ENCODE results near the gene DAPK1. TPM values are rescaled to one million over a fixed set of nuclear protein-coding genes. Genes with fewer than 3 reads are reported as not detected.
A peak's percentile ranks its signal among the peaks of the same experiment; 100 is the strongest.

The DAPK1 gene
- total and polyA plus RNA-seq, 3 experiments from 2014 or later: 3.7 to 4.3 TPM; not detected in 1

DNA sequence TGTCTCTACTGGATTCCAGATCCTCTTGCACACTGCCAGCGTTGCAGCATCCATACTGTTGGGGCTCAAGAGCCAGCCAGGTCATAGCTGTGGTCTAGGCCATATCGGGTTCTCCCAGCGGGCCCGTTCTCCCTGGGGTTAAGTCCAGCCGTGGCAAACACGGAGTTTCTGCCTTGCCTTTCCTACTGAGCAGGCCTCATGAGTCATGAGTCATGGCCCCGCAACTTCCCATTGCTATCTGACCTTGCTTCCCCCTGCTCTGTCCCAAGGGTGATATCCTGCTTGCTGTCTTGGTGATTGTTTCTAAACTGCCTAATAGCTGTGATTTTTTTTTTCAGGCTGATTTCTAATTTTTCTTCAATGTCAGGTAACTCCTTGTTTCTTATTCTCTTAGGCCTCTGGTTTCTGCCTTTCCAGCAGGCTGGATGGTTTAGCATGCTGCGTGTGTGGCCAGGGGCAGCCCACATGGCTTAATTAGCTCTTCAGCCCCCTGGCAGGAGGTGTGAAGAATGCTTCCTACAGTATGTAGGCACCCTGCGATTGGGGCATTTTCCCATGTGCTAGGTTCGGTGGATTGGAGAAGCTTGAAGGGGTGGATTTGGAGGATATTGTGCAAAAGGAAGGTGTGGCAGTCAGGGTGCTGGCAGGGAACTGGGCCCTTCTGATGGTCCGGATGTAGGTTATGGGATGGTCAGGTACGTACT, 18.7 kb downstream of the DAPK1 start:
- Histone ChIP-seq H3K4me1 (ENCODE audit: insufficient read depth, low read length) (no peaks in the 10 kb centered on the region), H3K27ac (ENCODE audit: low read depth, low read length) (peak overlapping the region; percentile 20), H3K9me3 (ENCODE audit: low read length) (no peaks in the 10 kb centered on the region), H3K4me3 (ENCODE audit: low read length) (no peak overlapping the region), H3K27me3 (ENCODE audit: insufficient read depth, low read length, poor library complexity, severe bottlenecking) (no peaks in the 10 kb centered on the region), H3K36me3 (ENCODE audit: insufficient read depth, low read length) (no peaks in the 10 kb centered on the region)
- ChIA-PET POLR2A (no interaction called here), CTCF (no interaction called here)
- no peak overlapping the region for H3K27ac Mint-ChIP-seq
- H3K4me1 Mint-ChIP-seq: no peaks in the 10 kb centered on the region
- no peak overlapping the region for H3K4me3 Mint-ChIP-seq
- peaks cover 0 to 5% (median 0%) of the 10 kb centered on the region in 5 donors for H3K9me3 Mint-ChIP-seq
- no peaks in the 10 kb centered on the region for H3K36me3 Mint-ChIP-seq
- peaks cover 0 to 3% of the 10 kb centered on the region in 2 donors for H3K27me3 Mint-ChIP-seq
- no peak for DNase-seq

DNA sequence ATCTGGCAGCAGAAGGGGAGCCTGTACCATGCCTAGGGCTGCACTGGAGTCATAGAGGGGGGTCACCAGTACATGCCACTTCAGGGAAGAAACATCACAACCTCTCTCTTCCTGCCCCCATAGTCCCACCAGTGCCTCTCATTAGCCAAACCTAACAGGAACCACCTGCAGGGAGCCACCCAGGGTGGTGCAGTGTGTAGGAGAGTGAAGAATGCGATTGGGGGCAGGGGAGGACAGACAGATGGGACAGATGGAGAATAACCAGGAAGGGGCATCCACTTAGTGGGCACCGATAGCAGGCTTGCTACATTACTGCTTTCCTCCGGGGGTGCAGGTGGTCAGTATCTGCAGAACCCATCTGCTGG, 19.2 kb downstream of the DAPK1 start:
- no peak for DNase-seq
- no peak overlapping the region for H3K4me3 Mint-ChIP-seq
- Histone ChIP-seq H3K4me1 (ENCODE audit: insufficient read depth, low read length) (no peaks in the 10 kb centered on the region), H3K27me3 (ENCODE audit: insufficient read depth, low read length, poor library complexity, severe bottlenecking) (no peaks in the 10 kb centered on the region), H3K27ac (ENCODE audit: low read depth, low read length) (no peak overlapping the region), H3K36me3 (ENCODE audit: insufficient read depth, low read length) (no peaks in the 10 kb centered on the region), H3K4me3 (ENCODE audit: low read length) (no peak overlapping the region), H3K9me3 (ENCODE audit: low read length) (no peaks in the 10 kb centered on the region)
- H3K27me3 Mint-ChIP-seq: peaks cover 0 to 3% of the 10 kb centered on the region in 2 donors
- POLR2A ChIA-PET: no interaction called here
- peaks cover 0 to 5% (median 0%) of the 10 kb centered on the region in 5 donors for H3K9me3 Mint-ChIP-seq
- CTCF ChIA-PET: no interaction called here
- no peaks in the 10 kb centered on the region for H3K4me1 Mint-ChIP-seq
- H3K36me3 Mint-ChIP-seq: no peaks in the 10 kb centered on the region
- H3K27ac Mint-ChIP-seq: no peak overlapping the region

- peaks cover 0 to 5% (median 0%) of the 10 kb centered on the region in 5 donors for H3K9me3 Mint-ChIP-seq
- CTCF ChIA-PET: no interaction called here
- POLR2A ChIA-PET: no interaction called here
- Histone ChIP-seq H3K9me3 (ENCODE audit: low read length) (no peaks in the 10 kb centered on the region), H3K4me1 (ENCODE audit: insufficient read depth, low read length) (no peaks in the 10 kb centered on the region), H3K27ac (ENCODE audit: low read depth, low read length) (no peak overlapping the region), H3K27me3 (ENCODE audit: insufficient read depth, low read length, poor library complexity, severe bottlenecking) (no peaks in the 10 kb centered on the region), H3K36me3 (ENCODE audit: insufficient read depth, low read length) (no peaks in the 10 kb centered on the region), H3K4me3 (ENCODE audit: low read length) (no peak overlapping the region)
- no peak overlapping the region for H3K4me3 Mint-ChIP-seq
- H3K4me1 Mint-ChIP-seq: no peaks in the 10 kb centered on the region
- no peaks in the 10 kb centered on the region for H3K36me3 Mint-ChIP-seq
- no peak for DNase-seq
- peaks cover 0 to 3% of the 10 kb centered on the region in 2 donors for H3K27me3 Mint-ChIP-seq
- H3K27ac Mint-ChIP-seq: no peak overlapping the region
Observed at GRCh38 chr9:87517732-87518131, 20.1 kb downstream of the DAPK1 start.

DNA sequence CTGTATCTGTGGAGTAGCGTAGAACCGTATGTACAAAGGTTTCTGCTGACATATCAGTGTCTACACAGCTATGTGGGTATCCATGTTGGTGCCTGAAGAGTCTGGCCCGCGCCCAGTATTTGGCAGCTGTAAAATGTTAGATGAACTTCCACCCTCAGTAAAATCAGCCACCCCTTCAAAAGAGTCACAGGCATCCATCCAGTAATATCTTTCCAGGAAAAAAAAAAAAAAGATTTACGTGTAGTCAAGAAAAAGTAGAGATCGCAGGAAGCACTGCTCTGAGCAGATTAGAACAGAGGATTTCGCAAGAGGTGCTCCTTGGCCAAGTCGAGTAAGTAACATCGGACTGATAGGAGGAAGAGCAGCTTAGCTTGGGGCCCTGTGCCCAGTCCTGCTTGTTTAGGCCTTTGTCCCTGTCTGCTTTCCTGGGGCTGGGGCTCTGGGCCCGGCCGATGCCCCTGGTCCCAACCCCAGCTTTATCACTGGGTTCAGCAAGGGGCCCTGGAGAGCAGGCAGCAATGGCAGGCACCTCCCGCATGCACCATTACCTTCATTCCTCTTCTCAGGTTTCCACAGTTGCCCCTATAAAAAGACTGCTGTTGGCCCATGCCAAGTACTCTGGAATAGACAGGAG, 21.2 kb downstream of the DAPK1 start:
- no peaks in the 10 kb centered on the region for H3K27me3 ChIP-seq (ENCODE audit: insufficient read depth, low read length, poor library complexity, severe bottlenecking)
- H3K27ac Mint-ChIP-seq: no peak overlapping the region
- peaks cover 0 to 3% of the 10 kb centered on the region in 2 donors for H3K27me3 Mint-ChIP-seq
- ChIA-PET POLR2A (no interaction called here), CTCF (no interaction called here)
- H3K36me3 Mint-ChIP-seq: no peaks in the 10 kb centered on the region
- H3K4me3 ChIP-seq (ENCODE audit: low read length): no peak overlapping the region
- H3K4me3 Mint-ChIP-seq: no peak overlapping the region
- H3K4me1 ChIP-seq (ENCODE audit: insufficient read depth, low read length): no peaks in the 10 kb centered on the region
- peaks cover 0 to 7% (median 0%) of the 10 kb centered on the region in 5 donors for H3K9me3 Mint-ChIP-seq
- H3K4me1 Mint-ChIP-seq: no peaks in the 10 kb centered on the region
- DNase-seq: no peak
- no peaks in the 10 kb centered on the region for H3K36me3 ChIP-seq (ENCODE audit: insufficient read depth, low read length)
- H3K9me3 ChIP-seq (ENCODE audit: low read length): no peaks in the 10 kb centered on the region
- H3K27ac ChIP-seq (ENCODE audit: low read depth, low read length): peak overlapping the region; percentile 29

DNA sequence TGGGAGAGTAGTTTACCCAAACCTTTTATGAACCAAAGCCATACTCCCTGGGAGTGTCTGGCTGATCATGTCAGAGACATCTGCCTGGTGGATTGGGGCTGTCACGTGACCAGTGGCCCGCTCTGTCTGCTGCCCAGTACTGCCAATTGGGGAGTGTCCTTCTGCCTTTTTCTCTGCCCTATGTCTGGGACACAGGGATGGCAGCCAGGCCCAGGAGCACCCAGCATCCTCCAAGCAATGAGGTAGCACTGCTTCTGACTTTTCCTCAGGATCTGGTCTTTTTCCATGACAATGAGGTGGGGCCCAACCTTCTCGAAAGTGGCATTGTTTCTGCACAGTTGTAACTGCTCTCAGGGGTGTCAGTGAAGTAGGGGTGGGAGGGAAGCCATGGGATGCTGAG, 21.8 kb downstream of the DAPK1 start:
- H3K9me3 ChIP-seq (ENCODE audit: low read length): no peaks in the 10 kb centered on the region
- Mint-ChIP-seq H3K27ac (no peak overlapping the region), H3K4me3 (no peak overlapping the region), H3K9me3 (peaks cover 0 to 7% (median 0%) of the 10 kb centered on the region in 5 donors), H3K36me3 (no peaks in the 10 kb centered on the region), H3K27me3 (peaks cover 0 to 3% of the 10 kb centered on the region in 2 donors), H3K4me1 (no peaks in the 10 kb centered on the region)
- H3K4me3 ChIP-seq (ENCODE audit: low read length): no peak overlapping the region
- no peak for DNase-seq
- H3K27ac ChIP-seq (ENCODE audit: low read depth, low read length): peak overlapping the region; percentile 29
- no peaks in the 10 kb centered on the region for H3K4me1 ChIP-seq (ENCODE audit: insufficient read depth, low read length)
- H3K27me3 ChIP-seq (ENCODE audit: insufficient read depth, low read length, poor library complexity, severe bottlenecking): no peaks in the 10 kb centered on the region
- H3K36me3 ChIP-seq (ENCODE audit: insufficient read depth, low read length): no peaks in the 10 kb centered on the region
- ChIA-PET CTCF (no interaction called here), POLR2A (no interaction called here)

GRCh38 chr9:87520172-87520683, 22.6 kb downstream of the DAPK1 start:
- Histone ChIP-seq H3K4me1 (ENCODE audit: insufficient read depth, low read length) (no peaks in the 10 kb centered on the region), H3K36me3 (ENCODE audit: insufficient read depth, low read length) (no peaks in the 10 kb centered on the region), H3K4me3 (ENCODE audit: low read length) (no peak overlapping the region), H3K27ac (ENCODE audit: low read depth, low read length) (no peak overlapping the region), H3K27me3 (ENCODE audit: insufficient read depth, low read length, poor library complexity, severe bottlenecking) (no peaks in the 10 kb centered on the region), H3K9me3 (ENCODE audit: low read length) (no peaks in the 10 kb centered on the region)
- H3K4me1 Mint-ChIP-seq: no peaks in the 10 kb centered on the region
- peaks cover 0 to 3% of the 10 kb centered on the region in 2 donors for H3K27me3 Mint-ChIP-seq
- no peak overlapping the region for H3K27ac Mint-ChIP-seq
- no peak overlapping the region for H3K4me3 Mint-ChIP-seq
- ChIA-PET POLR2A (no interaction called here), CTCF (no interaction called here)
- H3K36me3 Mint-ChIP-seq: no peaks in the 10 kb centered on the region
- H3K9me3 Mint-ChIP-seq: peaks cover 0 to 7% (median 0%) of the 10 kb centered on the region in 5 donors
- no peak for DNase-seq

DNA sequence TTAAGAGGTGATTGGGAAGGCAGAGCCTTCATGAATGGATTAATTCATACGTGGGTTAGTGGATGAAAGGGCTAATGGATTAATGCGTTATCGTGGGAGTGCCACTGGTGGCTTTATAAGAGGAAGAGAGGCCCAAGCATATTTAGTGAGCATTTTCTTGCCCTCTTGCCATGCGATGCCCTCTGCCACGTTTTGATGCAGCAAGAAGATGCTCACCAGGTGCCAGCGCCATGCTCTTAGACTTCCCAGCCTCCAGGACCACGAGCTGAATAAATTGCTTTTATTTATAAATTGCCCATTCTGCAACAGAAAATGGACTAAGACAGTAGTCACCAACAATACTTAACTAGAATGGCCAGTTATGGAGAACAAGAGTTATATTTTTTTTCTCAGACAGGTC, 24.2 kb downstream of the DAPK1 start:
- H3K9me3 ChIP-seq (ENCODE audit: low read length): no peaks in the 10 kb centered on the region
- H3K4me3 ChIP-seq (ENCODE audit: low read length): no peak overlapping the region
- no peak overlapping the region for H3K4me3 Mint-ChIP-seq
- no peaks in the 10 kb centered on the region for H3K36me3 ChIP-seq (ENCODE audit: insufficient read depth, low read length)
- ChIA-PET POLR2A (no interaction called here), CTCF (no interaction called here)
- H3K27me3 Mint-ChIP-seq: no peaks in the 10 kb centered on the region
- no peaks in the 10 kb centered on the region for H3K36me3 Mint-ChIP-seq
- H3K4me1 ChIP-seq (ENCODE audit: insufficient read depth, low read length): no peaks in the 10 kb centered on the region
- H3K27me3 ChIP-seq (ENCODE audit: insufficient read depth, low read length, poor library complexity, severe bottlenecking): no peaks in the 10 kb centered on the region
- no peak overlapping the region for H3K27ac Mint-ChIP-seq
- no peak for DNase-seq
- H3K27ac ChIP-seq (ENCODE audit: low read depth, low read length): no peak overlapping the region
- H3K4me1 Mint-ChIP-seq: no peaks in the 10 kb centered on the region
- H3K9me3 Mint-ChIP-seq: peaks cover 0 to 7% (median 0%) of the 10 kb centered on the region in 5 donors

DNA sequence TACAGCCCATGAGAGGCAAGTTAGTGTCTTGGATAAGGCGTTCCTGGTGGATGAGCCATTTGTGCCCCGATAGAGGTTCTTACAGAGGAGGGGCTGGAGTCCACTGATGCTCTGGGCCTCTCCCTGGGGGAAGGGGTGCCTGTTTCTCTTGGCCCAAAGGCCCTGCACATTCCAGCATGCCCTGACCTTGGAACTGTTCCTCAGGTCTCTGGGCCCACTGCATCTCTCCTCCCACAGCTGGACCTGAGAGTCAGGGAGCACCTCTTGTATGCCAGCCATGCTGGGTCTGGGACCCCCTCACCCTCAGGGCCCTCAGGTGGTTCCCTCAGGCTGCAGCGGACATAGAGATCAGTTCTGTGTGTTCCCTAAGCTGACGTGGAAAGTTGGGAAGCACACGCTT, 26.4 kb downstream of the DAPK1 start:
- no peaks in the 10 kb centered on the region for H3K9me3 ChIP-seq (ENCODE audit: low read length)
- DNase-seq: no peak
- H3K4me1 ChIP-seq (ENCODE audit: insufficient read depth, low read length): no peaks in the 10 kb centered on the region
- Mint-ChIP-seq H3K9me3 (peaks cover 0 to 7% (median 0%) of the 10 kb centered on the region in 5 donors), H3K27ac (no peak overlapping the region), H3K27me3 (peaks cover 0 to 3% of the 10 kb centered on the region in 2 donors), H3K4me1 (no peaks in the 10 kb centered on the region), H3K36me3 (no peaks in the 10 kb centered on the region), H3K4me3 (no peak overlapping the region)
- CTCF ChIA-PET: no interaction called here
- POLR2A ChIA-PET: no interaction called here
- H3K4me3 ChIP-seq (ENCODE audit: low read length): no peak overlapping the region
- no peak overlapping the region for H3K27ac ChIP-seq (ENCODE audit: low read depth, low read length)
- no peaks in the 10 kb centered on the region for H3K27me3 ChIP-seq (ENCODE audit: insufficient read depth, low read length, poor library complexity, severe bottlenecking)
- no peaks in the 10 kb centered on the region for H3K36me3 ChIP-seq (ENCODE audit: insufficient read depth, low read length)

All from CD8-positive, alpha-beta memory T cell (primary cell).